ENCODE data around the gene IMPACT. TPM values are rescaled to one million over a fixed set of nuclear protein-coding genes. Genes with fewer than 3 reads are reported as not detected.

The IMPACT gene
- total RNA-seq, 1 donor from 2014 or later = 32.3 TPM

- no peak for TF ChIP-seq EZH2 (IDR thresholded peaks at IDR 0.05; ENCODE audit: insufficient read depth, low read length)
- no peak for TF ChIP-seq CTCF (IDR thresholded peaks at IDR 0.05; ENCODE audit: insufficient read depth, low read depth, low read length)
- peaks cover 5% of the 10 kb centered on the region for H3K4me1 ChIP-seq (ENCODE audit: insufficient read depth, low read length)
- no peak overlapping the region for H3K4me2 ChIP-seq (ENCODE audit: low read length)
- H3K36me3 ChIP-seq (ENCODE audit: insufficient read depth, low read length) = no peaks in the 10 kb centered on the region
- Mint-ChIP-seq H3K9me3 (ENCODE audit: unreplicated experiment) (no peaks in the 10 kb centered on the region), H3K4me1 (ENCODE audit: low read depth, unreplicated experiment) (peaks cover 24% of the 10 kb centered on the region), H3K36me3 (ENCODE audit: low read depth, unreplicated experiment) (no peaks in the 10 kb centered on the region), H3K27me3 (ENCODE audit: low read depth, unreplicated experiment) (no peaks in the 10 kb centered on the region), H3K4me3 (ENCODE audit: unreplicated experiment) (no peak overlapping the region), H3K27ac (ENCODE audit: unreplicated experiment) (no peak overlapping the region)
- H3K4me3 ChIP-seq (ENCODE audit: insufficient read depth, low read depth, low read length) = no peak overlapping the region
- H2AFZ ChIP-seq (ENCODE audit: low read depth, low read length) = no peak overlapping the region
- no peaks in the 10 kb centered on the region for H4K20me1 ChIP-seq (ENCODE audit: insufficient read depth, low read length)
- no peaks in the 10 kb centered on the region for H3K79me2 ChIP-seq (ENCODE audit: insufficient read depth, low read length)
- no peak overlapping the region for H3K9ac ChIP-seq (ENCODE audit: low read length)
- H3K27me3 ChIP-seq (ENCODE audit: insufficient read depth, low read length) = no peaks in the 10 kb centered on the region
- H3K27ac ChIP-seq (ENCODE audit: low read depth, low read length) = no peak overlapping the region
- FAIRE-seq (no peak), DNase-seq (ENCODE audit: low read depth) (no peak)
- H3K9me3 ChIP-seq (ENCODE audit: insufficient read depth, low read depth, low read length) = no peaks in the 10 kb centered on the region
These were observed 74.3 kb downstream of the IMPACT start for GRCh38 chr18:24500766-24501165.

- H3K27me3 Mint-ChIP-seq (ENCODE audit: low read depth, unreplicated experiment) = no peaks in the 10 kb centered on the region
- TF ChIP-seq EZH2 (IDR thresholded peaks at IDR 0.05; ENCODE audit: insufficient read depth, low read length) (no peak), CTCF (IDR thresholded peaks at IDR 0.05; ENCODE audit: insufficient read depth, low read depth, low read length) (no peak)
- H2AFZ ChIP-seq (ENCODE audit: low read depth, low read length) = no peak overlapping the region
- H3K9me3 ChIP-seq (ENCODE audit: insufficient read depth, low read depth, low read length) = no peaks in the 10 kb centered on the region
- H3K4me2 ChIP-seq (ENCODE audit: low read length) = no peak overlapping the region
- H3K4me1 ChIP-seq (ENCODE audit: insufficient read depth, low read length) = no peaks in the 10 kb centered on the region
- H3K27me3 ChIP-seq (ENCODE audit: insufficient read depth, low read length) = no peaks in the 10 kb centered on the region
- no peak overlapping the region for H3K4me3 Mint-ChIP-seq (ENCODE audit: unreplicated experiment)
- no peaks in the 10 kb centered on the region for H3K9me3 Mint-ChIP-seq (ENCODE audit: unreplicated experiment)
- H3K27ac ChIP-seq (ENCODE audit: low read depth, low read length) = no peak overlapping the region
- no peak overlapping the region for H3K27ac Mint-ChIP-seq (ENCODE audit: unreplicated experiment)
- FAIRE-seq = no peak
- peaks cover 11% of the 10 kb centered on the region for H3K4me1 Mint-ChIP-seq (ENCODE audit: low read depth, unreplicated experiment)
- H3K36me3 Mint-ChIP-seq (ENCODE audit: low read depth, unreplicated experiment) = no peaks in the 10 kb centered on the region
- DNase-seq (ENCODE audit: low read depth) = no peak
- no peaks in the 10 kb centered on the region for H4K20me1 ChIP-seq (ENCODE audit: insufficient read depth, low read length)
- no peak overlapping the region for H3K9ac ChIP-seq (ENCODE audit: low read length)
- no peaks in the 10 kb centered on the region for H3K36me3 ChIP-seq (ENCODE audit: insufficient read depth, low read length)
- no peaks in the 10 kb centered on the region for H3K79me2 ChIP-seq (ENCODE audit: insufficient read depth, low read length)
- H3K4me3 ChIP-seq (ENCODE audit: insufficient read depth, low read depth, low read length) = no peak overlapping the region
These were observed 76.4 kb downstream of the IMPACT start for GRCh38 chr18:24502667-24503523.

Other genes starting within 250 kb of the IMPACT start
- 27.7 and 29.6 TPM in 2 replicates for gene OSBPL1A, start 28.8 kb upstream of the IMPACT start, total RNA-seq
- gene HRH4, start 34.0 kb downstream of the IMPACT start, total RNA-seq = 0.17 and 0.25 TPM in 2 replicates

Measured in astrocyte (in vitro differentiated cells and primary cell).